HG03064 (cell line): ENCODE results near the gene IRF7.

Experiments used
- ATAC-seq: cut with Tn5 transposase; IDR thresholded peaks from one replicate; pipeline ENCODE4 v1.9.1; 2021; ENCODE audit warnings: low read depth; ENCODE audit not compliant: unreplicated experiment

Gene IRF7

DNA sequence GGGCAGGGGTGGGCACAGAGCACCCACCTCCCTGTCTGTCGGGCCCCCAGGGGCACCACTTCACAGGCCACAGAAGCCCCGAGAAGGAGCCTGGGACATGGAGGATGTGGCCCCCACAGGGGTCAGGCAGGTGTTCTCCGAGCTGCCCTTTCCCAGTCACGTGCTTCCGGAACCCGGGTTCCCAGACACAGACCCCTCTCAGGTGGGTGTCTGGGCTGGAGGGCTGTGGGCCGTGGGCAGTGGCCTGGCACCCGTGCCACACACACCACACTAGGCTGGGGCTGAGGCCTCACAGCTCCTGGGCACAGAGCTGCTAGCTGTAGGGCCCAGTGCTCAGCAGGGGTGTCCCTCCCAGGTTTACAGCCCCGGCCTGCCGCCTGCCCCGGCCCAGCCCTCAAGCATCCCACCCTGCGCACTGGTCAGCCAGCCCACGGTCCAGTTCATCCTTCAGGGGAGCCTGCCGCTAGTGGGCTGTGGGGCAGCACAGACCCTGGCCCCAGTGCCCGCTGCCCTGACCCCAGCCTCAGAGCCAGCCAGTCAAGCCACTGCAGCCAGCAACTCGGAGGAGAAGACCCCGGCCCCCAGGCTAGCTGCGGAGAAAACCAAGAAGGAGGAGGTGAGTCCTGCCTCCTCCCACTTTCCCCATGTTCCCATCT lies 5.5 kb downstream of the IRF7 start:
- ATAC-seq = no peak

DNA sequence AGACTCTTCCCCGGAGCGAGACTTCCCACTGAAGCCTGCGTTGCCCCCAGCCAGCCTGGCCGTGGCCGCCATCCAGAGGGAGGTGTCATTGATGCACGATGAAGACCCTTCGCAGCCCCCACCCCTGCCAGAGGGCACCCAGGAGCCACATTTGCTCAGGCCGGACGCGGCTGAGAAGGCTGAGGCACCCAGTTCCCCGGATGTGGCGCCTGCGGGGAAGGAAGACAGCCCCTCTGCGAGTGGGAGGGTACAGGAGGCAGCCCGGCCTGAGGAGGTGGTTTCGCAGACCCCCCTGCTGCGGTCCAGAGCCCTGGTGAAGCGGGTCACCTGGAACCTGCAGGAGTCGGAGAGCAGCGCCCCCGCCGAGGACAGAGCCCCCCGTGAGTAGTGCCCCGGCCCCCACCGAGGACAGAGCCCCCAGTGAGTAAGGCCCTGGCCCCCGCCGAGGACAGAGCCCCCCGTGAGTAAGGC lies 6.4 kb downstream of the IRF7 start:
- ATAC-seq = no peak

DNA sequence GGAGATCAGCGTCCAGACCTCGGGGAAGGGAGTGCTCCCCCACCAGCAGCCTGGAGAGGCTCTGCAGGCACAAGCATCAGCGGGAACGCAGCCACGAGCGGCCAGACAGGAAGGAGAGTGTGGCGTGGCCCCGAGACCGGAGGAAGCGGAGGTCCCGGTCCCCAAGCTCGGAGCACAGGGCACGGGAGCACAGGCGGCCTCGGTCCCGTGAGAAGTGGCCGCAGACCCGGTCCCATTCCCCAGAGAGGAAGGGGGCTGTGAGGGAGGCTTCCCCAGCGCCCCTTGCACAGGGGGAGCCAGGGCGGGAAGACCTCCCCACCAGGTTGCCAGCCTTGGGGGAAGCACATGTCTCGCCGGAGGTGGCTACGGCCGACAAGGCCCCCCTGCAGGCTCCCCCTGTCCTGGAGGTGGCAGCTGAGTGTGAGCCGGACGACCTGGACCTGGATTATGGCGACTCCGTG lies 6.9 kb downstream of the IRF7 start:
- ATAC-seq = no peak

DNA sequence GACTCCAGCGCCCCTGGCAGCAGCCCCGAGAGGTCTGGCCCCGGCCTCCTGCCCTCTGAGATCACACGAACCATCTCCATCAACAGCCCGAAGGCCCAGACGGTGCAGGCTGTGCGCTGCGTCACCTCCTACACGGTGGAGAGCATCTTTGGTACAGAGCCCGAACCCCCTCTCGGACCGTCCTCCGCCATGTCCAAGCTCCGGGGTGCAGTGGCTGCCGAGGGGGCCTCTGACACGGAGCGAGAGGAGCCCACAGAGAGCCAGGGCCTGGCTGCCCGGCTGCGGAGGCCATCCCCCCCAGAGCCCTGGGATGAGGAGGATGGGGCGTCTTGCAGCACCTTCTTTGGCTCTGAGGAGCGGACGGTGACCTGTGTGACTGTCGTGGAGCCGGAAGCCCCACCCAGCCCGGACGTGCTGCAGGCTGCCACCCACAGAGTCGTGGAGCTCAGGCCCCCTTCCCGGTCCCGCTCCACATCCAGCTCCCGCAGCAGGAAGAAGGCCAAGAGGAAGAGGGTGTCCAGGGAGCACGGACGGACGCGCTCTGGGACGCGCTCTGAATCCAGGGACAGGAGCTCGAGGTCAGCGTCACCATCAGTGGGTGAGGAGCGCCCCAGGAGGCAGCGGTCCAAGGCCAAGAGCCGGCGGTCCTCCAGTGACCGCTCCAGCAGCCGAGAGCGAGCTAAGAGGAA lies 7.6 kb downstream of the IRF7 start:
- ATAC-seq = no peak

DNA sequence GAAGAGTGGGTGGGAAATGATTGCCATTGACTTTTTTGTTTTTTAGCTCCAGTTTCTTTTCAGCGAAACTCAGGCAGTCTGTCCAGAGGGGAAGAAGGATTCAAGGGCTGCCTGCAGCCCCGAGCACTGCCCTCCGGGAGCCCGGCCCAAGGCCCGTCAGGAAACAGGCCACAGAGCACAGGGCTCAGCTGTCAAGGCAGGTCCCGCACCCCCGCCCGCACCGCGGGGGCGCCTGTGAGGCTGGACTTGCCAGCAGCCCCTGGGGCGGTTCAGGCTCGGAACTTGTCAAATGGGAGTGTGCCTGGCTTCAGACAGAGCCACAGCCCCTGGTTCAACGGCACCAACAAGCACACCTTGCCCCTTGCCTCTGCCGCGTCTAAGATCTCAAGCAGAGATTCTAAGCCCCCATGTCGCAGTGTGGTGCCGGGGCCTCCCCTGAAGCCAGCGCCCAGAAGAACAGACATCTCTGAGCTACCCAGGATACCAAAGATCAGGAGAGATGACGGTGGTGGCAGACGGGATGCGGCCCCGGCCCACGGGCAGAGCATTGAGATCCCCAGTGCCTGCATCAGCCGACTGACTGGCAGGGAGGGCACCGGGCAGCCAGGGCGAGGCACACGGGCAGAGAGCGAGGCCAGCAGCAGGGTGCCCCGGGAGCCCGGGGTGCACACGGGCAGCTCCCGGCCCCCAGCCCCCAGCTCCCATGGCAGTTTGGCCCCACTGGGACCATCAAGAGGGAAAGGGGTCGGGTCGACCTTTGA lies 8.6 kb downstream of the IRF7 start:
- ATAC-seq = no peak

DNA sequence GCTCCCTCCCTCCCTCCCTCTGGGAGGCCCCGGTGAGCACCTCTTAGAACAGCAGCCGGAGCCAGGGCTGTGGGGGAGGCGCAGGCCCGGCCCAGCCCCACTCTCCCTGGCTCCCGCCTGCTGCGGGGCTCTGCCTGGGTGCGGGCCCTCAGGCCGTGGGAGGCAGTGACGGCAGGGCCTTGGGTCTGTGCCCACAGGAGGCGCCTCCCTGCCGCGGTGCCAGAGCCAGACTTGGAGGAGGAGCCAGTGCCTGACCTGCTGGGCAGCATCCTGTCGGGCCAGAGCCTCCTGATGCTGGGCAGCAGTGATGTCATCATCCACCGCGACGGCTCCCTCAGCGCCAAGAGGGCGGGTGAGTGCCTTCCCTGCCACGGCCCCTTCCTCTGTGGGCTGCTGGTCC lies 9.5 kb downstream of the IRF7 start:
- no peak for ATAC-seq

DNA sequence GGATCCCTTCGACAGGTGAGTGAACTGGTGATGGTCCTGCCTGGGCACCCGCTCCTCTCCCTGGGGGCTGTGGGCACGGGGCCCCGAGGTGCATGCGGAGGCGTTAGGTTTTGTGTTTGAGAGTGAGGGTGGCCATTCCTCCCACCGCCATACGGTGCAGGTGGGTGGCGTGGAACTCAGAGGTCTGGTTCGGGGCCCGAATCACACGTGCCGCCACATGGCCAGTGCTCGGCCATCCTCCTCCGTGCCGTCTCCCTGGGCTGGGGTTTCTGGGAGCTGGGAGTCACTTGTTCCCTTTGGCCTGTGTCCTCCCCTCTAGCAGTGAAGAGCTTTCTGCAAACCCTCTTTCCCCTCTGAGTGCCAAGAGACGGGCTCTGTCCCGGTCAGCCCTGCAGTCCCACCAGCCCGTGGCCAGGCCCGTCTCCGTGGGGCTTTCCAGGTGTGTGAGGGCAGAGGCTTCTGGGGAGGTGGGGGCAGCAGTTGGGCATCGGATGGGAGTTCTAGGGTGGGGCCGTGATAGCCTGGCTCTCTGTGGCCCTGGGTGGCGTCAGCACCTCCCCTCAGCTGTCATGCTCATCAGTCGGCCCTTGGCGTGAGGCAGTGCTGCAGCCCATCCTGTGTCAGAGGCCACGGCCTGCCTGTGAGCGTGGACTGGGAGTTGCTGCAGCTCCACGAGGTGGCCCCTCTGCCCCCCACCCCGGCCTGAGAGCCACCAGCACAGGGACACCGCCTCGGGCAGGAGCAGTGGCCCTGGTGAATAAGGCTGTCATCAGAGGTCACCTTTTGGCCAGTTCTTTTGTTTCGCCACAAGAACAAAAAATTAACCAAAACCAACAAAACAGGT lies 10.2 kb downstream of the IRF7 start:
- ATAC-seq = no peak

DNA sequence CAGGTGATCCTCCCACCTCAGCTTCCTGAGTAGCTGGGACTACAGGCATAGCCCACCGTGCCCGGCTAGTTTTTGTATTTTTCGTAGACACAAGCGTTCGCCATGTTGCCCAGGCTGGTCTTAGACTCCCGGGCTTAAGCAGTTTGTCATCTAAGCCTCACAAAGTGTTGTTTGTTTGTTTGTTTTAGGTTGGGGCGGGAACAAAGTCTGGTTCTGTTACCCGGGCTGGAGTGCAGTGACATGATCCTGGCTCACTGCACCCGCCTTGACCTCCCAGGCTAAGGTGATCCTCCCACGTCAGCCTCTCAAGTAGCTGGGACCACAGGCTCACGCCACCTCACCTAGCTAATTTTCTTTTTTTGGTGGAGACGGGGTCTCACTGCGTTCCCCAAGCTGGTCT lies 12.6 kb downstream of the IRF7 start:
- ATAC-seq = no peak

DNA sequence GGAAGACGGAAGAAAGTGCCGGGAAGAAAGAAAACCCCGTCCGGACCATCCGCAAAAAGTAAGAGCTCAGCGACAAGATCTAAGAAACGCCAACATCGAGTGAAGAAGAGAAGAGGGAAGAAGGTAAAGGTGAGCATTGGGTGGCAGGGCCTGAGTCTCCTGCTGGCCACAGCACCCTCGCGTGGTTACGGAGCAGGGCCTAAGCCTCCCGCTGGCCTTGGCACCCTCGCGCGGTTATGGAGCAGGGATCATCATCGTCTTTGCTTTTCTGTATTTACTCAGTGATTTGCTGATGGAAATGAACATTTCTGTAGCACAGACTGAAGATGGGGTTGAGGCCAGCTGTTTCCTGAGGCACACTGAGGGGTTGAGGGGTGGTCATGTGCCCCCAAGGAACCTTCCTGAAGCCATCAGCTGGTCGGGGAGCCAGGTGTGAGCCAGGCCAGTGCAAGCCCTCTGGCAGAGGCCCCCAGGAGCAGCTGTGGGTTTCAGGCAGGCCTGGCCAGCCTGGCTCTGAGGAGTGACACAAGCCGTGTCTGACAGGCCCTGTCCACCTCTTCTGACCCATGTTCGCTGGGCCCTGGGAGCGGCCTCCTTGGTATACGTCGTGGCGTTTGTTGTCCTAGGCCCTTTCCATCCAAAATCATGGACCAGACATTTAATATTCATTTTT lies 14.0 kb downstream of the IRF7 start:
- no peak for ATAC-seq

DNA sequence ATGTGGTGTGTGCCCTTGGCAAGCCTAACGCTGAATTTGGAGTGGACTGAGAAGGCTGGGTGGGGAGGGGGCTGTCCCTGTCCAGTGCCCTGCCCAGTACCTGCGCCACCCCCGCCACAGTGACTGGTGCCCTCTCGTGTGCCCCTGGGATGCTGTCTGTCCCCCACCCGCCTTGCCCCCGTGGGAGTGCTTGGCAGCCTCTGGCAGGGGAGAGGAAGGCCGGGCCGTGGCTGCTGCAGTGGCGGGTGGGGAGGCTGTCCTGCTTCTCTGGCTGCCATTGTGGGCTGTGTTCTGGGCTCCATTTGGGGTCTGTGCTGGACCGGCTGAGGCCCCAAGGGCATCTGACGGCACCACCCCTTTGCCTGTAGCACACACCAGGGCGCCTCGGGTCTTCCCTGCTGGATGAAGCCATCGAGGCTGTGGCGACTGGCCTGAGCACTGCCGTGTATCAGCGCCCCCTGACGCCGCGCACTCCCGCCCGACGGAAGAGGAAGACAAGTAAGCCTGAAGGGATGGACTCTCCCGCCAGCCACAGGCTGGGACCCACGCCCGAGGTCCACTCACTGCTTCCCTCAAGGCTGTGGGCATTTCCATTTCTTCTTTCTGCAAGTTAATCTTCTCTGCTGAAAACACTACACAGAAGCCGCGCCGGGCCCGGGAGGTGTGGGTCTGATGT lies 17.6 kb downstream of the IRF7 start:
- no peak for ATAC-seq

DNA sequence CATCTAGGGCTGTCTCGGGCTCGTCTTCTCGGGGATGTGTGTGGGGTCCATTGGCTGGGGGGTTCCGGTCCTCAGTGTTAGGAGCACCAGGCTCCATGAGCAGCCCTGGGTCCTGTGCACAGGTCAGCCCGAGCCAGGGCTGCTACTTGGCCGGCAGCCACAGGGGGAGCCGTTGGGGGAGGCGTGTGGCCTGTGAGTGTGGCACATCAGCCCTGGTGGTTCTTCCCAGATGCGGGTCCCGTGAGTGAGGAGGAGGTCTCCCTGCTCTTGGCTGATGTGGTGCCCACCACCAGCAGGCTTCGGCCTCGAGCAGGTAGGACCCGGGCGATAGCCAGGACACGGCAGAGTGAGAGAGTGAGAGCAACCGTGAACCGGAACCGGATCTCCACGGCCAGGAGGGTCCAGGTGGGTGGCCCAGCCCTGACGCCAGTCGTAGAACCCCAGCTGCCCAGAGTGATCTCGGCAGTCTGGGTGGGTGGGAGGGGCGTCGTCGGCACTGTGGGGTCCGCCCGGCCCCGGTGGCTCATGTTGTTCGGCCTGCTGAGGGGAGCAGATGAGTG lies 18.5 kb downstream of the IRF7 start:
- ATAC-seq = no peak

DNA sequence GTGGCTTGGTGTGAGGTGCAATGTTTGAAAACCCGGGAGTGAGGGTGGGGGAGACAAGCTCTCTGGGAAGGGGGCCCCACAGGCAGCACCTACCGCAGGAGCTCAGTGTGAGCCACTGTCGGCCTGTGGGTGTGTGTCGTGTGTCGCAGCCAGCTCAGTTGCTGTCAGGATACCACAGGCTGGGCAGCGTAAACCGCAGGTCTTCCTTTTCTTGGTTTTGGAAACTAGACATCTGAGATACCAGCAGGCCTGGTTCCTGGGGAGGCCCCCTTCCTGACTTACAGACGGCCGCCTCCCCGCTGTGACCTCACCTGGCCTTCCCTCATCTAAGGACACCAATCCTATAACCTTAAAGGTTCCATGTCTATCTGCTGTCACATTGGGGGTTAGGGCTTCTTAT lies 19.4 kb downstream of the IRF7 start:
- no peak for ATAC-seq

DNA sequence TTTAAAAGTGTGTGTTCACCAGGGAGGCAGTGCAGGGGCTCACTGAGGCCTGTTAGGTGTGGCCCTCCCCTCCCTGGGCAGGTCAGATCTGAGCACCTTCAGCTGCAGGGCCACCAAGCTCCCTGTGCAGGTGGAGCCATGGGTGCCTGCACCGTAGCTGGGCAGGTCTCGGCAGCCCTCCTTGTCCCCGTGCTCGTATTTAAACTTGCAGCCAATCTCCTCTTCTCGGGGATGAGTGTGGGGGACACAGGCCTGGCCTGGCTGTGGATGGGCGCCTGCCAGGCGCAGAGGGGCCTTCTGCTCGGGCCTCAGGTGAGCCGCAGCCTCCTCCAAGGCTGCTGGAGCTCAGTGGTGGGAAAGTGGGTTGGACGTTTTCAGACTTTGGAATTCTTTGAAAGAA lies 20.4 kb downstream of the IRF7 start:
- no peak for ATAC-seq

DNA sequence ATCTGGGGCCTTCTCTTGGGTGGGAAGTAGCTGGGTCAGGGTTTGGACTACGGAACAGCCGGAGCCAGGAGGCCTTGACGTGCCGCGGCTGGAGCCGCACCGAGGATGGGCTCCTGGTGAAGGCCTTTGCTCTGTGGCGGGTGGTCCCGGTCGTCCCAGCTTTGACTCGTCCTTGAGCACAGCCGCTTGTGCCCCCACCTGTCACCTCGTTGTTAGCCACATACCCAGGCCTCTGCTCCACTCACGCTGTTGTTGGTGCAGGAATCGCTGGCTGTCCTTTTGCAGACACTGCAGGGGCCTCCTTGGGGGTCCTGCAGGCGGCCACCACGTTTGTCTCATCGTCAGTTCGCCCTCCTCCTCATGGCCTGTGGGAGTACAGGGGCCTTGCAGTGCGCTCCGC lies 22.4 kb downstream of the IRF7 start:
- no peak for ATAC-seq

DNA sequence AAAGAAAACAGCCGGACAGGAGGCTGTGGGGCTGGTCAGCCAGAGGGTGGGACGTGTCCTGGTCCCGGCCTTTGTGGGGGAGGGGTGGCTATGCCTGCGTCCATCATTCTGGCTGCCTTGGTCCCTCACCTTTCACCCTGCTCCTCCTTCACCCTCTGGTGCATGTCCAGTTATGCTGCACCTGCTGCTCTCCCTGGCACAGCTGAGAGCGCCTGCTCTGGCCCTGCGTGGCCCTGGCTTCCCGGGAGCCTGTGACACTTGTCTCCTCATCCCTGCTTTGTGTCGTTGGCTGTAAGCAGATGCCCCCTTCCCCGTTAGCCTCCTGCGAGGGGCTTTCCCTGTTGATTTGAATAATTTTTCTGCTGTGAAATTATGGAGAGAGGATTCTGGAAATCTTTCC lies 22.8 kb downstream of the IRF7 start:
- no peak for ATAC-seq

DNA sequence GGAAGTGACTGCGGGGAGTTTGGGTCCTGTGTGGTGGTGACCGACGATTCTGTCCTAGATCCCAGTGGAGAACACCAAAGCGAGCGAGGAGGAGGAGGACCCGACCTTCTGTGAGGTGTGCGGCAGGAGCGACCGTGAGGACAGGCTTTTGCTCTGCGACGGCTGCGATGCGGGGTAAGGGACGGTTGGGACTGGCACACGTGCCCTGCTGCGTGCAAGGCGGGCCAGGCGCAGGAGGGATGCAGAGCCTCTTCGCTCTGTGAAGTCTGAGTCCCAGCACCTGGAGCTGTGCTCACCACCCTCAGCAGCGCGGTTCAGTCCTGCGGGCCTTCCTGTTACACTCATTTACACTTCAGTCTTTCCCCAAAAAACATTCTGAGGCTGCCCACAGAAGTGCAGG lies 23.2 kb downstream of the IRF7 start:
- no peak for ATAC-seq

DNA sequence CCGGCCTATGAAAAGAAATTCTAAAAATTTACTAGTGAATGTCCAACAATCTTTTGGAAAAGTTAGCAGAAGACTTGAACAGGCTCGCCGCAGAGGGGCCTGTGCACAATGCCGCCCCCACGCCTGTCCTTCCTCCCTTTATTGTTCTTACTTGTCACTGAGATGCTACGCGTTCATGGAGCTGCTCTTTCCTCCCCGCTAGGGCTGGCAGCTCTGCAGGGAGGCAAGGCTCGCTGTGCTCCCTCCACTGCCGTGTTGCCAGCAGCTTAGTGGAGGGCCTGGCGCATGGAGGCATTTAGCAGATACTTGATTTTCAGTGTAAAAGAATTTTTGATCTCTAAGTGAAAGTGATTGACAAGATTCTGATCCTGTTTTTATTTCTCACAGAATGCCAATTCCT lies 24.8 kb downstream of the IRF7 start:
- no peak for ATAC-seq

DNA sequence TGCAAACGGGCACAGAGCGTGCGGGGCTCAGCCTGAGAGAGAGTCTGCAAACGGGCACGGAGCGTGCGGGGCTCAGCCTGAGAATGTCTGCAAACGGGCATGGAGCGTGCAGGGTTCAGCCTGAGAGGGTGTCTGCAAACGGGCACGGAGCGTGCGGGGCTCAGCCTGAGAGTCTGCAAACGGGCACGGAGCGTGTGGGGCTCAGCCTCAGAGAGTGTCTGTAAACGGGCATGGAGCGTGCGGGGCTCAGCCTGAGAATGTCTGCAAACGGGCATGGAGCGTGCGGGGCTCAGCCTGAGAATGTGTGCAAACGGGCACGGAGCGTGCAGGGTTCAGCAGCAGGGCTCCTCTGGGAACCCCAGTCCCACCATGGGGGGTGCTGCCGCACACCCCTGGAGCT lies 26.0 kb downstream of the IRF7 start:
- no peak for ATAC-seq

DNA sequence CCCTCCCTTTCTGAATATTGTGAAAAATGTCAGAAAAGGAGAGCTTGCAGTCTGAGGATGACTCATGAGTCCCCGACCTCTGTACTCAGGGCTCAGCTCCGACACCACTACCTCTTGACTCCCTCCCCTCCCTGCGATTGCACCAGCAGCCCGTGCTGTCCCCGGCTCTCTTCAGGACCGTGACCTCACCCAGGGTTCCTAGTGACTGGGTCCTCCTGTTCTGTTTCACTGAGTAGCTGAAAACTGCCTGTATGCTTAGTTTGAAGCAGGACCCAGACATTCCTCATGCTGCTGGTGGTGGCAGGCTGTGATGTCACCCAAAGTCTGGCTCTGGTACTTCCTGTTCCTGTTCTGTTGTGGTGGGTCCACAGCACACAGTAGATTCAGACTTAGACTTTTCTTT lies 27.8 kb downstream of the IRF7 start:
- ATAC-seq = no peak
